ENCODE measurements around the gene LAMA3. TPM values are rescaled to one million over a fixed set of nuclear protein-coding genes. Genes with fewer than 3 reads are reported as not detected.

LAMA3 gene
- total RNA-seq, 1 donor from 2014 or later: 9.4 TPM

- no peaks in the 10 kb centered on the region for H3K4me1 Mint-ChIP-seq (ENCODE audit: unreplicated experiment)
- H3K27me3 Mint-ChIP-seq: peaks cover 18% of the 10 kb centered on the region
- H3K27ac Mint-ChIP-seq: no peak overlapping the region
- H3K36me3 Mint-ChIP-seq: no peaks in the 10 kb centered on the region
- no peak for DNase-seq (ENCODE audit: extremely low spot score, unreplicated experiment)
- H3K9me3 Mint-ChIP-seq: no peaks in the 10 kb centered on the region
- H3K4me3 Mint-ChIP-seq: no peak overlapping the region
- no peak for TF ChIP-seq CTCF (conservative IDR thresholded peaks at IDR 0.05)
Observed at GRCh38 chr18:23816021-23816420, 126.8 kb downstream of the LAMA3 start.

- Mint-ChIP-seq H3K4me3 (no peak overlapping the region), H3K9me3 (no peaks in the 10 kb centered on the region), H3K36me3 (no peaks in the 10 kb centered on the region), H3K4me1 (ENCODE audit: unreplicated experiment) (no peaks in the 10 kb centered on the region), H3K27ac (no peak overlapping the region), H3K27me3 (peaks cover 13% of the 10 kb centered on the region)
- TF ChIP-seq CTCF (conservative IDR thresholded peaks at IDR 0.05): no peak
- DNase-seq (ENCODE audit: extremely low spot score, unreplicated experiment): no peak
Observed at GRCh38 chr18:23816740-23817139, 127.5 kb downstream of the LAMA3 start.

GRCh38 chr18:23819001-23819400, 129.7 kb downstream of the LAMA3 start:
- H3K36me3 Mint-ChIP-seq: no peaks in the 10 kb centered on the region
- H3K4me3 Mint-ChIP-seq: no peak overlapping the region
- H3K27me3 Mint-ChIP-seq: peaks cover 11% of the 10 kb centered on the region
- DNase-seq (ENCODE audit: extremely low spot score, unreplicated experiment): no peak
- H3K4me1 Mint-ChIP-seq (ENCODE audit: unreplicated experiment): no peaks in the 10 kb centered on the region
- H3K9me3 Mint-ChIP-seq: no peaks in the 10 kb centered on the region
- H3K27ac Mint-ChIP-seq: no peak overlapping the region
- no peak for TF ChIP-seq CTCF (conservative IDR thresholded peaks at IDR 0.05)

GRCh38 chr18:23822590-23823385, 133.5 kb downstream of the LAMA3 start:
- Mint-ChIP-seq H3K9me3 (no peaks in the 10 kb centered on the region), H3K4me1 (ENCODE audit: unreplicated experiment) (no peaks in the 10 kb centered on the region), H3K27me3 (peaks cover 10% of the 10 kb centered on the region), H3K27ac (no peak overlapping the region), H3K4me3 (no peak overlapping the region), H3K36me3 (no peaks in the 10 kb centered on the region)
- no peak for DNase-seq (ENCODE audit: extremely low spot score, unreplicated experiment)
- no peak for TF ChIP-seq CTCF (conservative IDR thresholded peaks at IDR 0.05)

- no peak for TF ChIP-seq CTCF (conservative IDR thresholded peaks at IDR 0.05)
- DNase-seq (ENCODE audit: extremely low spot score, unreplicated experiment): no peak
- no peaks in the 10 kb centered on the region for H3K9me3 Mint-ChIP-seq
- no peaks in the 10 kb centered on the region for H3K4me1 Mint-ChIP-seq (ENCODE audit: unreplicated experiment)
- H3K27me3 Mint-ChIP-seq: peaks cover 15% of the 10 kb centered on the region
- no peak overlapping the region for H3K4me3 Mint-ChIP-seq
- H3K36me3 Mint-ChIP-seq: no peaks in the 10 kb centered on the region
- H3K27ac Mint-ChIP-seq: no peak overlapping the region
Observed at GRCh38 chr18:23824240-23824639, 135.0 kb downstream of the LAMA3 start.
